ENCODE measurements around the gene PHF2.

The PHF2 gene

GRCh38 chr9:93574091-93574899 is 2.1 kb upstream of the PHF2 start:
- H3K4me3 ChIP-seq (ENCODE audit: low read length) = no peak overlapping the region
- no peak for DNase-seq (ENCODE audit: low read depth)
- no peak for TF ChIP-seq CTCF (IDR thresholded peaks at IDR 0.05; ENCODE audit: insufficient read depth, low read depth, low read length, missing control alignments)

- no peak for TF ChIP-seq CTCF (IDR thresholded peaks at IDR 0.05; ENCODE audit: insufficient read depth, low read depth, low read length, missing control alignments)
- peak overlapping the region; percentile 66 for H3K4me3 ChIP-seq (ENCODE audit: low read length)
- no peak for DNase-seq (ENCODE audit: low read depth)
These were observed 1.2 kb upstream of the PHF2 start for GRCh38 chr9:93574900-93575795.

GRCh38 chr9:93575796-93576257 is 557 bp upstream of the PHF2 start:
- no peak for TF ChIP-seq CTCF (IDR thresholded peaks at IDR 0.05; ENCODE audit: insufficient read depth, low read depth, low read length, missing control alignments)
- DNase-seq (ENCODE audit: low read depth) = no peak
- H3K4me3 ChIP-seq (ENCODE audit: low read length) = peak overlapping the region; percentile 66

- peak overlapping the region; percentile 69 for H3K4me3 ChIP-seq (ENCODE audit: low read length)
- peak; percentile 60 for DNase-seq (ENCODE audit: low read depth)
- no peak for TF ChIP-seq CTCF (IDR thresholded peaks at IDR 0.05; ENCODE audit: insufficient read depth, low read depth, low read length, missing control alignments)
These were observed 942 bp downstream of the PHF2 start for GRCh38 chr9:93577078-93577974.

- no peak for DNase-seq (ENCODE audit: low read depth)
- TF ChIP-seq CTCF (IDR thresholded peaks at IDR 0.05; ENCODE audit: insufficient read depth, low read depth, low read length, missing control alignments) = no peak
- H3K4me3 ChIP-seq (ENCODE audit: low read length) = peak overlapping the region; percentile 69
These were observed 1.7 kb downstream of the PHF2 start for GRCh38 chr9:93577975-93578682.

- H3K4me3 ChIP-seq (ENCODE audit: low read length) = no peak overlapping the region
- DNase-seq (ENCODE audit: low read depth) = no peak
- no peak for TF ChIP-seq CTCF (IDR thresholded peaks at IDR 0.05; ENCODE audit: insufficient read depth, low read depth, low read length, missing control alignments)
These were observed 2.5 kb downstream of the PHF2 start for GRCh38 chr9:93578844-93579243.
